ENCODE results near the gene BID. TPM values are rescaled to one million over a fixed set of nuclear protein-coding genes. Genes with fewer than 3 reads are reported as not detected.
"Not testable (repeated sequence)": the region's sequence is repeated elsewhere in the genome, so short reads cannot be mapped to it uniquely, and the experiment has no call there.

The BID gene
- polyA plus RNA-seq, 3 donors = 9.1 to 34.9 (median 22.5) TPM

- no peak overlapping the region for H3K27ac ChIP-seq (ENCODE audit: low read depth, low read length)
- 76 to 89% (median 81%) methylated on average over 10 of the region's 10 CpGs for WGBS, 3 donors
These were observed 1.7 kb upstream of the BID start for GRCh38 chr22:17775781-17776465.

- H3K27ac ChIP-seq (ENCODE audit: low read depth, low read length) = no peak overlapping the region
- WGBS, 3 donors = 74 to 79% (median 77%) methylated on average over 27 of the region's 27 CpGs
These were observed 837 bp upstream of the BID start for GRCh38 chr22:17774926-17775685.

- WGBS, 3 donors = 2 to 5% (median 3%) methylated on average over 28 to 45 of the region's 47 CpGs
- no peak overlapping the region for H3K27ac ChIP-seq (ENCODE audit: low read depth, low read length)
These were observed 563 bp downstream of the BID start for GRCh38 chr22:17773606-17774205.

GRCh38 chr22:17772958-17773605, 1.2 kb downstream of the BID start:
- 41 to 63% (median 44%) methylated on average over 17 to 18 of the region's 18 CpGs for WGBS, 3 donors
- H3K27ac ChIP-seq (ENCODE audit: low read depth, low read length) = no peak overlapping the region

GRCh38 chr22:17772249-17772957, 1.9 kb downstream of the BID start:
- no peak overlapping the region for H3K27ac ChIP-seq (ENCODE audit: low read depth, low read length)

GRCh38 chr22:17770180-17771077, 3.8 kb downstream of the BID start:
- H3K27ac ChIP-seq (ENCODE audit: low read depth, low read length) = no peak overlapping the region
- WGBS, 3 donors = 86 to 88% (median 88%) methylated on average over 19 of the region's 19 CpGs

More at GRCh38 chr22:17772249-17772957, 1.9 kb downstream of the BID start:
- 76 to 86% (median 79%) methylated on average over 21 of the region's 21 CpGs for WGBS, 3 donors

GRCh38 chr22:17769716-17770082, 4.6 kb downstream of the BID start:
- no peak overlapping the region for H3K27ac ChIP-seq (ENCODE audit: low read depth, low read length)
- 84 to 90% (median 87%) methylated on average over 9 of the region's 9 CpGs for WGBS, 3 donors

GRCh38 chr22:17769013-17769715, 5.1 kb downstream of the BID start:
- no peak overlapping the region for H3K27ac ChIP-seq (ENCODE audit: low read depth, low read length)
- WGBS, 3 donors = 77 to 84% (median 78%) methylated on average over 14 of the region's 14 CpGs

GRCh38 chr22:17767233-17768065, 6.8 kb downstream of the BID start:
- no peak overlapping the region for H3K27ac ChIP-seq (ENCODE audit: low read depth, low read length)
- 89 to 90% (median 89%) methylated on average over 14 of the region's 14 CpGs for WGBS, 3 donors

- WGBS, 3 donors = 91 to 93% (median 92%) methylated on average over 5 of the region's 5 CpGs
- H3K27ac ChIP-seq (ENCODE audit: low read depth, low read length) = not testable (repeated sequence)
These were observed 9.4 kb downstream of the BID start for GRCh38 chr22:17764852-17765251.

GRCh38 chr22:17764036-17764435, 10.2 kb downstream of the BID start:
- 49 to 77% (median 63%) methylated on average over 5 of the region's 5 CpGs for WGBS, 3 donors

GRCh38 chr22:17763442-17763841, 10.8 kb downstream of the BID start:
- not testable (repeated sequence) for H3K27ac ChIP-seq (ENCODE audit: low read depth, low read length)
- 68 to 80% (median 73%) methylated on average over 9 to 10 of the region's 10 CpGs for WGBS, 3 donors

More at GRCh38 chr22:17764036-17764435, 10.2 kb downstream of the BID start:
- H3K27ac ChIP-seq (ENCODE audit: low read depth, low read length) = no peak overlapping the region

GRCh38 chr22:17761138-17761488, 13.2 kb downstream of the BID start:
- WGBS, 3 donors = 52 to 87% (median 86%) methylated on average over 2 of the region's 4 CpGs

GRCh38 chr22:17754233-17754925, 19.9 kb downstream of the BID start:
- no peak overlapping the region for H3K27ac ChIP-seq (ENCODE audit: low read depth, low read length)
- 90 to 93% (median 92%) methylated on average over 14 of the region's 14 CpGs for WGBS, 3 donors

More at GRCh38 chr22:17761138-17761488, 13.2 kb downstream of the BID start:
- H3K27ac ChIP-seq (ENCODE audit: low read depth, low read length) = no peak overlapping the region

- 81 to 88% (median 82%) methylated on average over 13 of the region's 13 CpGs for WGBS, 3 donors
- H3K27ac ChIP-seq (ENCODE audit: low read depth, low read length) = no peak overlapping the region
These were observed 20.8 kb downstream of the BID start for GRCh38 chr22:17753401-17753989.
